ENCODE measurements around the gene ZNF136.

DNA sequence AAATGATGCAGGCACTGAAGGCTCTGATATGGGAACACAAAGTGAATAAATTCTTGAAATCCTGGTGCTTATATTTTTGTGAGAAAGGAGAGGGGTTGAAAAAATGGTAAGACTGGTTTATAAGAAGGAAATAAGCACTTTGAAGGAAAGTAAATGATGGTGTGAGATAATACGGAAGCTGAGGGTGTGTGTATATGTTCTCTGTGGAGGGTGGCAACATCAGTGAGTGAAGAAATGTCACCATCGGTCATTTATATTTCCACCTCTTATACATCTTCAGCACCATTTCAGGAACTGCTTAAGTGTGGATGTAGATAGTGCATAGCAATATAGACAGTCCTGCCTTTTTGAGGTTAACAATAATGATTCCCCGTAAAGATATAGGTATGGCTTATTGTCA lies 17.5 kb downstream of the ZNF136 start:
- no peak for TF ChIP-seq POLR2A (IDR thresholded peaks at IDR 0.05; ENCODE audit: low read length)
- TF ChIP-seq GATA1 (IDR thresholded peaks at IDR 0.05; ENCODE audit: low read depth, low read length) = no peak
